ENCODE results near the gene CTLA4.

DNA sequence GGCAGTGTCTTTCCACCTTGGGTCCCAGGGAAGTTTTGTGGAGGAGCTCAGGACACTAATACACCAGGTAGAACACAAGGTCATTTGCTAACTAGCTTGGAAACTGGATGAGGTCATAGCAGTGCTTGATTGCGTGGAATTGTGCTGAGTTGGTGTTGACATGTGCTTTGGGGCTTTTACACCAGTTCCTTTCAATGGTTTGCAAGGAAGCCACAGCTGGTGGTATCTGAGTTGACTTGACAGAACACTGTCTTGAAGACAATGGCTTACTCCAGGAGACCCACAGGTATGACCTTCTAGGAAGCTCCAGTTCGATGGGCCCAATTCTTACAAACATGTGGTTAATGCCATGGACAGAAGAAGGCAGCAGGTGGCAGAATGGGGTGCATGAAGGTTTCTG is 5.9 kb downstream of the CTLA4 start:
- TF ChIP-seq, protein P1, sequence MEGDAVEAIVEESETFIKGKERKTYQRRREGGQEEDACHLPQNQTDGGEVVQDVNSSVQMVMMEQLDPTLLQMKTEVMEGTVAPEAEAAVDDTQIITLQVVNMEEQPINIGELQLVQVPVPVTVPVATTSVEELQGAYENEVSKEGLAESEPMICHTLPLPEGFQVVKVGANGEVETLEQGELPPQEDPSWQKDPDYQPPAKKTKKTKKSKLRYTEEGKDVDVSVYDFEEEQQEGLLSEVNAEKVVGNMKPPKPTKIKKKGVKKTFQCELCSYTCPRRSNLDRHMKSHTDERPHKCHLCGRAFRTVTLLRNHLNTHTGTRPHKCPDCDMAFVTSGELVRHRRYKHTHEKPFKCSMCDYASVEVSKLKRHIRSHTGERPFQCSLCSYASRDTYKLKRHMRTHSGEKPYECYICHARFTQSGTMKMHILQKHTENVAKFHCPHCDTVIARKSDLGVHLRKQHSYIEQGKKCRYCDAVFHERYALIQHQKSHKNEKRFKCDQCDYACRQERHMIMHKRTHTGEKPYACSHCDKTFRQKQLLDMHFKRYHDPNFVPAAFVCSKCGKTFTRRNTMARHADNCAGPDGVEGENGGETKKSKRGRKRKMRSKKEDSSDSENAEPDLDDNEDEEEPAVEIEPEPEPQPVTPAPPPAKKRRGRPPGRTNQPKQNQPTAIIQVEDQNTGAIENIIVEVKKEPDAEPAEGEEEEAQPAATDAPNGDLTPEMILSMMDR (IDR thresholded peaks at IDR 0.05; ENCODE audit: low read depth, low read length), result peak; percentile 42
- TF ChIP-seq EZH2phosphoT487 (IDR thresholded peaks at IDR 0.05; ENCODE audit: low read depth), result no peak
